Measurements from ENCODE around the gene NHLRC2.

The NHLRC2 gene

GRCh38 chr10:113945075-113945686 lies 90.7 kb downstream of the NHLRC2 start:
- DNase-seq: no peak

GRCh38 chr10:113945687-113946085 lies 91.2 kb downstream of the NHLRC2 start:
- DNase-seq: no peak

- DNase-seq: no peak
Observed at GRCh38 chr10:113947184-113948041, 93.0 kb downstream of the NHLRC2 start.

DNA sequence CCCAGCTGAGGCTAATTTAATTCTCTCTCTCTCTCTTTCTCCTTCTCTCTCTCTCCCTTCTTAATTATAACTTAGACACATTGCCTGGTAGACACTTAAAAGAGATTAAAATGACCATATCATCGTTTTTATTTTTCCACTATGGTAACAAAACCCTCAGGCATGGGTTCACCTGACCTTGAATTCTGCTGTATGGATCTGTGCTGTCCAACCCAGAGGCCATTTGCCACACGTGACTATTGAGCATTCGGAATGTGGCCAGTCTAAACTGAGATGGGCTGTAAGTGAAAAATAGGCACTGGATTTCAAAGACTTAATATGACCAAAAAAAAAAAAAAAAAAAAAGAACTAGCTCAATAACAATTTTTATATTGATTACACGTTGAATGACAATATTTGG lies 93.6 kb downstream of the NHLRC2 start:
- no peak for DNase-seq

DNA sequence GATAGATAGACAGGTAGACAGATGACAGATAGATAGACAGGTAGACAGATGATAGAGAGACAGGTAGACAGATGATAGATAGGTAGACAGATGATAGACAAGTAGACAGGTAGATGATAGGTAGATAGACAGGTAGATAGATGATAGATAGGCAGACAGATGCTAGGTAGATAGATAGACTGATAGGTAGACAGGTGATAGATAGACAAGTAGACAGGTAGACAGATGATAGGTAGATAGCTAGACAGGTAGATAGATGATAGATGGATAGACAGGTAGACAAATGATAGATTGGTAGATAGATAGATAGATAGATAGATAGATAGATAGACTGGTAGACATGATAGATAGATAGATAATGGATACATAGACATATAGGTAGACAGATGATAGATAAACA lies 95.8 kb downstream of the NHLRC2 start:
- no peak for DNase-seq

GRCh38 chr10:113953505-113954272 lies 99.2 kb downstream of the NHLRC2 start:
- no peak for DNase-seq

DNA sequence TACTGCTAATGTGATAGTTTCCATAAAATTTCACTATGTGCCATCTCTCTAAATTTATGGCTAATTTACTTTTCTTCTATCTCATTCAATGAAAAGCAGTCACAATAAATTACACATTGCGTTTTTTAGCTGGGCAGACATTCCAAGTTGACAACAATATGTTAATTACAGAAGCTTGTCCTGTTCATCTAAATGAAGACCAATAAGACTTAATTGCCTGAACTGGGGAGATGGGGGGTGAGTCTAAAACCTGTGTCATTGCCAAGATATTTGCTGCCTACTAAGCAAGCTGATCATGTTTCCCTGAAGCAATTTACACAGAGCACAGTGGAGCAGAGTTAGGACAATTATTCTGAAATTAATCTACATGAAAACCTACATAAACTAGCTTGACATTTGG lies 99.9 kb downstream of the NHLRC2 start:
- no peak for DNase-seq

DNA sequence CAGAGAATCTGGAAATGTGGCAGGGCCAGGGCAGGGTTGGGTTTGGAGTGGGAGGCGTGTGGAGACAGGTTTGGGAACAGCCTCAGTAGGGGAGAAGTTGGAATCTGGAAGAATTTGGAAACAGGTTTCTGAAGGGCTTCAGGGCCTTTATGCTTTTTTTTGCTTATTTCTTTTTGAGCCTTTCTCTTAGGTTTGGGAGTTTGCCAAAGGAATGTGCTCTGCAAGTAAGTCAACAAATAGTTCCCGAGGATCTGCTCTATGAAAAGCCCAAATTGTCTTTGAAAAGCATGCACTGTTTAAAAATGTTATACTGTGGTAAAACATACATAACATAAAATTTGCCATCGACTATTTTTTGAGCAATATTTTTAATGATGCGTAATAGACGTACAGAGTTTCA lies 102.6 kb downstream of the NHLRC2 start:
- DNase-seq: no peak

DNA sequence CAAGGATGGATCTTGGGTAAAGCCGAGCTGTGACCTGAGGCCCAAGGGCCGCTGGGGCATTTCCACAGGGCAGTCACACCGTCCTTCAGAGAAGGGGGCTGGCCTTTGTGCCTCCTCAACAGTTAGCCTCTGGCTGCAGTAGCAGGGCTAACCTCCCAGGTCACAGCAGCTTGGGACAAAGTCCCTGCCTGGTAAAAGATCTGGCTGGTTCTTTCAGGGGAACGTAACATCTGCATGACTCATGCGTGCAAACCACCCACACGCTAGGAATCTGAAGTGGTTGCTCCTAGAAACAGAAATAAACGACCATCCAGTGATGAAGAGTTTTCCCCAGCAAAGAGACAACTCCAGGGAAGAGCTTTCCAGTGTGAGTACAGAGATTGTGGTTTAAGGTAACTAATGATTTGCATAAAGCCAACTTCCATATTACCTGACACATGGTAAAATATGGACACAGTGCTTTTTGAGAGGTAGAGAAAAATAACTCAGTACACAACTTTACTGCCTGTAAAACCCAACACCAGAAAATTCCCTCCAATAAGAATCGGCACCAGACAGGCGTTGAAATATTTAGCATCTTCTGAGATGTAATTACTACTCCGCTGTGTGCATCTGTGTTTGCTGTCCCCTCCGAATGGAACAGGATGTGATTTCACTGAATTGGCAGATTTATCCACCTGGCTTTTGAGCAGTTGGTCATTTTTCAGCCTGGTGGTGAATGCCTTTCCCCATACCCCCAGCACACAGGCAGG lies 104.3 kb downstream of the NHLRC2 start:
- peak in 1 of 2 experiments; percentile 35 for DNase-seq

DNA sequence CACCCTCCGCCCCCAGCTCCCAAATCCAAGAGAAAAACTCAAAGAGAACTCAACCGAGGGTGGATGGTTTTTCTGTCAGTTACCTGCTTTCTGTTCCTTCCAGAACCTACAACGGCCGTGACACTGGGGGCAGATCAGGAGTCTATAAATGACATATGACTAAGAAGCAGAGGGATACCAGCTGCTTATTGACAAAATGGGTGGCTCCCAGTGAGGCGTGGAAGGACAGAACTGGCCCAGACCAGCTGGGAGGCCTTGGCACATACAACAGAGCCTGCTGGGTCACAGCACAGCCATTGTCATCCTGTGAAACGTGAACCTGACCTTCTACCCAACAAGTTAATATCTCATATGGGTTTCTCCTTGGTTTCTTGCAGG lies 104.9 kb downstream of the NHLRC2 start:
- DNase-seq: no peak

- DNase-seq: peak; percentile 33
Observed at GRCh38 chr10:113960617-113961181, 106.2 kb downstream of the NHLRC2 start.

GRCh38 chr10:113961182-113962031 lies 106.9 kb downstream of the NHLRC2 start:
- peak; percentile 66 to 68 for DNase-seq

DNA sequence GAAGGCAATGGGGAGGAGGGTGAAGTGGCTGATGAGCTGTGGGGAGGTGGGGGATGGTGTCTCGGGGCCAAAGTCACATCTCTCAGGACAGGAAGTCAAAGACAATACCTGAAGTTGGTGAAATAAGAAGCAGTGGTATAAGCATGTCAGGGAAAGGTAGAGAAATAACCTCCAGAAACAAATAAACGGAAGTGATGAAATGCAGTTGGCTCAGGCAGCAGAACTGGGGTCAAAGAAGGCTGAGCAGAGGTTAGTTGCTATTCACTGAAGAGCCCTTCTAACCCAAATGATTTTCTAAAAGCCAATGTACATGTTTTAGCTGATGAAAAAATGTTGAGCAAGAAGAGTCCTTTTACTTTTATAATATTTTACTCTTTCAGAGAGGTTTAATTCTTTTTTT lies 110.6 kb downstream of the NHLRC2 start:
- no peak for DNase-seq

DNA sequence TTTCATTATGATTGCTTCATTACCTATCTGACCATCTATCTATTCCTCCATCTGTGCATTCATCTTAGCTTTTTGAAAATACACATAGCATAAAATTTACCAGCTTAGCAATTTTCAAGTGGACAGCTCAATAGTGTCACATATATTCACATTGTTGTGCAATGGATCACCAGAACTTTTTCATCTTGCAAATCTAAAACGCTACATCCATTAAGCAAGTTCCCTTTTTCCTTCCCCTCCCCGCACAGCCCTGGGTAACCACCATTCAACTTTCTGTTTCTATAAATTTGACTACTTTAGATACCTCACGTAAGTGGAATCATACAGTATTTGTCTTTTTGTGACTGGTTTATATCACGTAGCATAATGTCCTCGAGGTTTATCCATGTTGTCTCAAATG lies 111.2 kb downstream of the NHLRC2 start:
- DNase-seq: no peak
